ENCODE data around the gene CEP126.

DNA sequence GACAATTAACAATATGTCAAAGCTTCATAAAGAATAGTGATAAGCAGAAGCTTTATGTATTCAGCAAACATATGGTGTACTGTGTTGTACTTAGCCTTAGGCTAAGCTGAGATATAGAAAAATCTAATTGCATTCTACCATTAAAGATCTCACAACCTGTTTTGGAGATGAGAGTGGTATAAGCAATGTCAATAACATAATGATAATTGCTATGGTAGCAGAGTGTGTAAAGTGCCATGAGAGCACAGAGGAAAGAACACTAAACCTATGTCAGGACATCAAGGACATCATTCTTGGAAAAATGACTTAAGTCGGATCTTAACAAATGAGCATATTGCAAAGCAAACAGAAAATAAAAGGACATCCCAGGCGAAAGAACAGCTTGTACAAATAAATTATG, 30.1 kb downstream of the CEP126 start:
- TF ChIP-seq POLR2AphosphoS5 (IDR thresholded peaks at IDR 0.05) = no peak
- TF ChIP-seq, protein P1, sequence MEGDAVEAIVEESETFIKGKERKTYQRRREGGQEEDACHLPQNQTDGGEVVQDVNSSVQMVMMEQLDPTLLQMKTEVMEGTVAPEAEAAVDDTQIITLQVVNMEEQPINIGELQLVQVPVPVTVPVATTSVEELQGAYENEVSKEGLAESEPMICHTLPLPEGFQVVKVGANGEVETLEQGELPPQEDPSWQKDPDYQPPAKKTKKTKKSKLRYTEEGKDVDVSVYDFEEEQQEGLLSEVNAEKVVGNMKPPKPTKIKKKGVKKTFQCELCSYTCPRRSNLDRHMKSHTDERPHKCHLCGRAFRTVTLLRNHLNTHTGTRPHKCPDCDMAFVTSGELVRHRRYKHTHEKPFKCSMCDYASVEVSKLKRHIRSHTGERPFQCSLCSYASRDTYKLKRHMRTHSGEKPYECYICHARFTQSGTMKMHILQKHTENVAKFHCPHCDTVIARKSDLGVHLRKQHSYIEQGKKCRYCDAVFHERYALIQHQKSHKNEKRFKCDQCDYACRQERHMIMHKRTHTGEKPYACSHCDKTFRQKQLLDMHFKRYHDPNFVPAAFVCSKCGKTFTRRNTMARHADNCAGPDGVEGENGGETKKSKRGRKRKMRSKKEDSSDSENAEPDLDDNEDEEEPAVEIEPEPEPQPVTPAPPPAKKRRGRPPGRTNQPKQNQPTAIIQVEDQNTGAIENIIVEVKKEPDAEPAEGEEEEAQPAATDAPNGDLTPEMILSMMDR (IDR thresholded peaks at IDR 0.05) = no peak

All from esophagus muscularis mucosa (tissue), 3 donors.